HG03378 (cell line): ENCODE results near the gene PRSS27.

Experiments
- ATAC-seq: cut with Tn5 transposase; IDR thresholded peaks from one replicate; pipeline ENCODE4 v1.9.1; 2021; ENCODE audit warnings: mild to moderate bottlenecking, moderate library complexity; ENCODE audit not compliant: unreplicated experiment

The PRSS27 gene

GRCh38 chr16:2710021-2710710 is 9.9 kb downstream of the PRSS27 start:
- ATAC-seq: no peak

DNA sequence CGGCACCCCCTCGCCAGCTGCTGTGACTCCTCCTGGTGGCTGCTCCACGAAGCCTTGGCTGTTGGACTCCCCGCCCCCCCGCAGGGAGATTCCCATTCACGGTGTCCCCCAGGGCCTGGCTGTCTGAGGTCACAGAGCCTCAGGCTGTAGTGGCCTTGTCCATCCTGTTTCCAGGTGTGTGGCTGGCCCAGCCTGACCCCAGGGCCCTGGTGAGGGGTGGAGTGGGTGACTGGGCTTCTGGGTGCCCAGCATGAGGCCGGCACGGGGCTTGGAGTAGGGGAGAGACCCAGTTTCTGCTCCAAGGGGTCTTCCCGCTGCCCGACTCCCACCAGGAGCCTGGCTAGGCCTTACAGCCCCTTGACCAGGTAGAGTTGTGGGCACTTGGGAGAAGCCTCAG is 10.4 kb downstream of the PRSS27 start:
- no peak for ATAC-seq

GRCh38 chr16:2708955-2709587 is 11.0 kb downstream of the PRSS27 start:
- no peak for ATAC-seq

GRCh38 chr16:2708290-2708639 is 11.8 kb downstream of the PRSS27 start:
- no peak for ATAC-seq

DNA sequence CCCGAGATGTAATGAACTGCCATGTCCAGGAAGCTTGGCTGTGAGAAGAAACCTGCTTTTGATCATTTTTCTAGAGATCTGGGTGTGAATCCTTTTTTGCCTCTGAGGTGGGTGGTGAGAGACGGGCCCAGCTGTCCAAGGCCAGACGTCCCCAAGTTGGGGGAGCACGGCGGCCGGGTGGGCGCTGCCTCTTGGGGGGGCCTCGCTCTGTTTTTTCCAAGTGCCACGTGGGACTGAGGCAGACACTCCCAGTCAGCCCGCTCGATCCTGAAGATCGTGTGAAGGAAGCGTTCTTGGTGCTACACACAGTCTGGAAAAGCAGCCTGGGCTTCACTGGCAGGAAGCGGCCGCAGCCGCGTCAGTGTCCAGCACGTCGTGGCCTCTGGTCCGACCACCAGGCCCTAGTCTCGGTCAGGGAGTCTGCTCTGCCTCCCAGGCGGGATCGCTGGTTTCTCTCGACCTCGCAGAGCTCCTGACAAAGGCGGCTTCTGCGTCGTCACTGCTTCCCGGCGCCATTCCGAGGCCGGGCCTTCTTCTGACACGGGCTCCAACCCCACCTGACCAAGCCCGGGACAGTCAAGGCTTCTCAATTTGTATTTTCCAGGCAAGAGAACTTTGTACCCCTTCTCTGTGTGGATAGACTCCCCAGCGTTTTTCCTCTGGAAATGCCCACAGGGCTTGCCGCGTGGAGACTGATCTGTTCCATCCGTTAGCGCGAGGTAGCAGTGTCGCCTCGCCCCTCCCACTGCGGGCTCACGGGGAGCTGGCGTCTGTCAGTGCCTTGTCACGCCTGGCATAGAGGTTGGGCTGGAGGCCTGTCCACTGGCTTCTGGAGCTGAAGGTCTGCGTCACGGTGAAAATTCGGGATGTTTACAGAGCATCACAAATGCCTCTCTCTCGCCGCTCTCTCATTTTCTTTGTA is 12.4 kb downstream of the PRSS27 start:
- ATAC-seq: no peak

- no peak for ATAC-seq
These were observed 13.3 kb downstream of the PRSS27 start for GRCh38 chr16:2706611-2707311.

- no peak for ATAC-seq
These were observed 13.9 kb downstream of the PRSS27 start for GRCh38 chr16:2706085-2706484.

- no peak for ATAC-seq
These were observed 14.7 kb downstream of the PRSS27 start for GRCh38 chr16:2705351-2705750.

DNA sequence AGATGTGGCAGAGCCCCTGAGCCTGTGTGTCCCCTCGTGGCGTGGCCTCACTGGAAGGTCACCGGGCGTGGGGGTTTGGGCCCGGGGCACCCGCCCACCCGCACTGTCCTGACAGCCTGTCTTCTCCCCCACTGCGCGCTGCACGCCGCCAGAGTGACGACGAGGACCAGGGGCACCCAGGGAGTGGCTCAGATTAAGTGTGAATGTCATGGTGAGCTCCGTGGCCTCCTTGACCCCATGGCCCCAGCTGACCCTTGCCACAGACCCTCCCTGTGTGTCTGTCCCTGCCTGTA is 15.1 kb downstream of the PRSS27 start:
- ATAC-seq: no peak

- no peak for ATAC-seq
These were observed 15.7 kb downstream of the PRSS27 start for GRCh38 chr16:2704166-2704982.

- ATAC-seq: no peak
These were observed 16.9 kb downstream of the PRSS27 start for GRCh38 chr16:2702871-2703745.

GRCh38 chr16:2702438-2702825 is 17.6 kb downstream of the PRSS27 start:
- ATAC-seq: no peak

- ATAC-seq: no peak
These were observed 18.1 kb downstream of the PRSS27 start for GRCh38 chr16:2701713-2702437.

DNA sequence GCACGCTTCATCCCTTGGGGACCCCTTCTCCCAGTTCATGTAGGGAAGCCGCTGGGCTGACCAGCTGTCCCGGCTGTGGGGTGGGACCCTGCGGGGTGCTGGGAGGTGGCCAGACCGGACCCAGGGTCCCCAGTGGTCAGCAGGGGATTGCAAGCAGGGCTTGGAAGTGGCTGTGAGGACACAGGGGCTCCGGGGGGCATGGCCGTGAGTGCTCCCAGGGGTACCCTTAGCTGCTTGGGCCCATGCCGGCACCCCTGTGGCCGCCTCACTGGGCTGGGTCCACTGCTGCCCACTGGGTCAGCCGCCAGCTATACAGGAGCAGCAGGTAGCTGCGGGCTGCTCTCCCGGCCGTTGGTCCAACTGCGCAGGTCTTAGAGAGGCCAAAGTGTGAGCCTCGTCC is 18.8 kb downstream of the PRSS27 start:
- ATAC-seq: no peak

DNA sequence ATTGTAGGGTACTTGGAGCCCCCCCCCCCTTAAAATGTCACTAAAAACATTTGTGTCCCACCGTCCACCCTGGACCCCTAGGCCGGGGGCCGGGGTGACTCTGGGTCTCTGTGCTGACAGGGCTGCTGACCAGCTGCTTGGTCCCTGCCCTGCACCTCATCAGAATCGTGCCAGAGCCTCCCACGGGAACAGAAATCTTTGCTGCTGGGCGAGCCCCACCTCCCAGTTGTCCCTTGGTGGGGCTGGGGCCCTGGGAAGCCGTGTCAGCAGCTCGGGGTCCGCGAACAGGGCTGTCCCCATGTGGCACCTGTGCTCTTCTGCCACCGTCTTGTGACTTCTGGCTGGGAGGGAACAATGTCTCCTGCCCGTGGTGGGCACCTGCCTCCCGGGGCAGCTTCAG is 19.2 kb downstream of the PRSS27 start:
- no peak for ATAC-seq

DNA sequence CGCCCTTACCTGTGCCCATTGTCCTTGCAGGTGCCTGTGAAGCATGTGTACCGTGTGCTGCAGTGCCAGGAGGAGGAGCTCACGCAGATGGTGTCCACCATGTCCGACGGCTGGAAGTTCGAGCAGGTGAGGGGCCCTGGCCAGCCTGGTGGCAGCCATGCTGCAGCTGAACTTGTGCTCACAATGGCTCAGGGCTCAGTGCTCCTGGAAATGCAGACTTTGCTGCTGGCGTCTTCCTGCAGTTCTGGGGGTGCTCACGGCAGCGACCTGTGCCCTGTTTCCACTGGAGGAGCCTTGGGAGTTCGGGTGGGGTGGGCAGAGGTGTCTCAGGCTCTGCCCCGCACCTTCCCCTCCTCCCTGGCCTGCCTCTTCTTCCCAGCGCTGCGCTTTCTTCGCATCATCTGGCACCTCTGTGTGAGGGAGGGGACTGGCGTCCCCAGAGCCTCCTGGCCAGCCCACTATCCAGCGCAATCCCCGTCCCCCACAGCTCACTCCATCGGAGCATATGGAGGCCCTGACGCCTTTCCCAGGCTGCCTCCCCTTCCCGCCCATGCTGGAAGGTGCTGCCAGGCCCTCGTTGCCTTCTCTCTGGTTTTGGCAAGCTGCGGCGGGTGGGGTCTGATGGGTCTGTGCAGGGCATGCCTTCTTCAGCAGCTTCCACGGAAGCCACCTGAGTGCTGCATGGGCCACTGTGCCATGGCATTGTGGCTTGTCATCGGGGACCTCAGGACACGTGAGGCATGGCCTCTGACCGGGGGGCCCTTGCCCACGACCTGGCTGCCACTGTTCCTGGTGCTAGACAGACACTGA is 20.0 kb downstream of the PRSS27 start:
- ATAC-seq: no peak

DNA sequence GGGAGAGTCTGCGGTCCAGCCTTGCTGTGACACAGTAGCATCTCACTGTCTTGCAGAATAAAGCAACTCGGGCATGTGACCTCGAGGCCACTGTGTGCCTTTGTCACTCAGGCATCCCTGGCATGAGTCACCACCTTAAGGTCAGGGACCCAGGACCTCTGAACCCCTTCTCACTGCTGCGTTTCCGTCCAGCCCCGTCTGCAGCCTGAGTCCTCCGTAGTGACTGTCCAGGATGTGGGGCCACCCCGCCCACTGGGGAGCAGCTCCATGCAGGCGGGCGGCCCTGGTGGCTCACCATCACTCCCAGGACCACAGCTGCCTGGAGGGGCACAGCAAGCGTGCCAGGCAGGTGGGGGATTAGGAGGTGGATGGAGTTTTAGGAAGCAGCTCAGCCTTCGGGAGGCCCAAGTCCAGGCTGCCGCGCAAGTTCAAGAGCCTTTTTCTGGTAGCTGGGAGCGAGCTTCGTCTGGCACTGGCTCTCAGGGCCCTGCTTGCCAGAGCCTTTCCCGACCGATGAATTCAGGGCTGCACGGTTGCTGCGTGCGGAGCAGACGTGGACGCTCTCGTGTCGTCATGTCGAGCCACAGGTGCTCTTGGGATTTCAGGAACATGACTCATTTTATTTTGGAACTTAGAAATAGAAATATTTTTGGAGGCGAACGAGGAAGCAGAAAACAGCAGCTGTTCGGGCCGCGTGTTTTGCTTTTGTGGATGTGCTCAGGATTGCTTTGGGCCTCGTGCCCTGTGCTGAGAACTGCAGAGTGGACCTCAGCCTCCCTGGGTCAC is 20.9 kb downstream of the PRSS27 start:
- no peak for ATAC-seq
